ENCODE data around the gene BRICD5.

BRICD5 gene

DNA sequence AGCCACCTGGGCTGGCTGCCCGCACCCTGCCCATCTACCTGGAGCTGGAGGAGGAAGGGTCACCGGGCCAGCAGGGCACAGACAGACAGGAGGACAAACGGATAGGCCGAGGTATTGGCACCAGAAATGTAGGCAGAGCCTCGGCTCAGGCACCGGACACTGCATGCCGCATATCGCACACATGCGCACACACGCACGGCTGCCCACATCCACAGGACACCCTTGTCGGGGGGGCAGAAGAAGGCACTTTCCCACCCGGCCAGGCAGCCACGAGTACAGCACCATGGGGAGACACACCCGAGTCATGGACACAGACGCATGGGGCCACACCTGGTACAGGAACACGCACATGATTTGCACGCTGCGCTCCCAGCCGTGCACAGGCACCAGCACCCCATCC lies 28.7 kb downstream of the BRICD5 start:
- no peak for DNase-seq

DNA sequence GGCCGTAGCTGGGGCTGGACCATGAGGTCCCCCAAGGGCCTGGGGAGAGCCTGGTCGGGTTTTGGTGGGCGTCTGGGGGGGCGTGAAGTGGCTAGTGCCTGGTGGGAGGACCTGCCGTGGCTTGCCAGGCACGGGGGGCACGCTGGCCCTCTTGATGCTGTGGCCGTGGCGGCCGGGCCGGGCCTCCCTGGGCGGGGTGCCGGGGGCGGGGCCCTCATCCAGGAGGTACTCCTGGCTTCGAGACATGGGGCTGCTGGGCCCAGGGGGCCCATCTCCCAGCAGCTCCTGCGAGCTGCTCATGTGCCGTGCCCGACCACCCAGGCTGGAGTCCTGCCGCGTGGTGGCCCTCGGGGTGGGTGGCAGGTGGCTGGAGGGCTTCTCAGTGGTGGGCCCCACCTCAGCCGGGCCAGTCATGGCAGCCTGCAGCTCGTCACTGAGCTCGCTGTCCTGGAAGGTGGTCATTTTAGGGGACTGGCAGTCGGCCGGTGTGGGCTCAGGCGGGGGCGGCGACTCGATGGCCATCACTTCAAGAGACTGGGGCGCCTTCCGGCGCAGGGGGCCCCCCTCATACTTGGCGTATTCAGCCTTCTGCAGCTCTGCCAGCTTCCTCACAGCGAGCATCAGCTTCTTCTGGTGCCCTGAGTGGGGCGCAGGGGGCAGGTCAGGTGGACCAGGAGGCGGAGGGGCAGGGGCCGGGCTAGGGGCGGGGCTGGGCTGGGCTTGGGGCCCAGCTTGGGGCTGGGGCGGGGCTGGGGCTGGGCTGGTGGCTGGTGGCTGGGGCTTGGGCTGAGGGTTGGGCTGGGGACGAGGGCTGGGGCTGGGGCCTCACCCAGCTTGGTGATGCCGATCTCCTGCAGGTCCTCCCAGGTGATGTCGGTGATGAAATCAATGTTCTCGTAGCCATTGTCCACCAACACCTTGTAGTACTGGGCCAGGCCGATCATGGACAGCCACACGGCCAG lies 29.4 kb downstream of the BRICD5 start:
- DNase-seq = peak in 7 of 58 donors; percentile 17 to 56 (median 30)

- no peak for DNase-seq
Measured at GRCh38 chr16:2180461-2180860, 30.2 kb downstream of the BRICD5 start.

DNA sequence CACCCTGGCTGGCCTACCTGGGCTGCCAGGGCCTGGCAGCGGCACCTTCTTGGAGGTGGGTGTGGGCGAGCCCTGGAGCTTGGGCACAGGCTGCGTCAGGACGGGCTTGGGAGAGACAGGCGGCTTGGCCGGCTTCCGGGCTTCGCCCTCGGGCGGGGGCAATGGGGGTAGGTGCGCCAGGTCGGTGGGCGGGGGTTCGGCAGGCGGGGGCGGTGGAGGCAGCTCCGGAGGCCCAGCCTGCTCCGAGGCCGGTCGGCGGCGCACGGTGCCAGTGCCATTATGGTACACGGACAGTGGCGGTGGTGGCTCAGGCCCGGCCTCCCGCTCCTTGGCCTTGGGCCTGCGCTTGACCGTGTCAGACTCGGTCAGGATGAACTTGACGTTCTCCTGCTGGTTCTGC lies 31.1 kb downstream of the BRICD5 start:
- no peak for DNase-seq

DNA sequence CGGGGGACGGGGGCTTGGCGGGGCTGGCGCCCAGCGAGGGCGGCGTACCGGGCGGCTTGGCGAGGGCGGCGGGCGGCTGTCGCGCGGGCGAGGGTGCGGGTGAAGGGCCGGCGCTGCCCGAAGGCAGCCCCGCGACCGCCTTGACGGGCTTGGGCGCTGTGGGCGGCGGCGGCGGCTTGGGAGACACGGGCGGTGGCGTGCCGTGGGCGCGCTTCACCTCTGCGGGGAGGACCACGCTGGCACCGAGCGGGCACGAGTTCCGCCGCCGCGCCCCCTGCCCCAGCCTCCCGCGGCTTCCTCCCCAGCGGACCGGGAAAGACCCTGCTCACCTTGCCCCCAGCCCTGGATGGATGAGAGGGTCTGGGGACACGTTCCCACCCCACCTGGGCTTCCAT lies 31.6 kb downstream of the BRICD5 start:
- no peak for DNase-seq

DNA sequence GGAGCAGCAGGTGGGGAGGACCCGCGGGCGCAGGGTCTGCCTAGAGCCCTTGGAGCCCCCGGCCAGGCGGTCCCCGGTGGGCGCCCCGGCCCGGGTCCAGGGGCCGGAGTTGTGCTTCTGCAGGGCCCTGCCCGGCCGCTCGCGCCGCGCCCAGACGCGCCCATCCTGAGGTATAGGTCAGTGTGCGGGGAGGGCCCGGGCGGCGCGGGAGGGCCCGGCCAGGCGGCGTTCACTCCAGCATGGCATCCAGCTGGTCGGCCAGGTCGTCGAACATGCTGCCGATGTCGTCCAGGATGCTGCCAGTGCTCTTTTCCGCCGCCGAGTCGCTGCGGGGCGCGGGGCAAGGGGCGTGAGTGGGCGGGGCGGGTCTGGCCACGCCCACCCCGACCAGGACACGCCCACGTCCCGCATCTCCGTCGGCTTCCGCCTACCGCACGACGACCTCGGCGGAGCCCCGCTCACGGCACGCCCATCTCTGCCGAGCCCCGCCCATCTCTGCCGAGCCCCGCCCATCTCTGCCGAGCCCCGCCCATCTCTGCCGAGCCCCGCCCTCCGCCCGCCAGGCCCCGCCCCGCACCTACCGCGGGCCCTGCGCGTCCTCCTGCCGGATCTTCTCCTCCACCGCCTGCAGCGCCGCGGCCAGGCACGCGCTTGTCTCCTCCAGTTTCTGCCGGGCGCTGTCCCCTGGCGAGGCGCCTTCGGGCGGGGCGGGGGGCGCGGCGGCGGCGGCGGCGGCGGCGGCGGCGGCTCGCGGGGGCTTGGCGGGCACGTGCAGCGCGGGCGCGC lies 32.1 kb downstream of the BRICD5 start:
- peak in 2 of 58 donors; percentile 18 to 27 for DNase-seq

- DNase-seq = no peak
Measured at GRCh38 chr16:2177561-2177960, 33.1 kb downstream of the BRICD5 start.

DNA sequence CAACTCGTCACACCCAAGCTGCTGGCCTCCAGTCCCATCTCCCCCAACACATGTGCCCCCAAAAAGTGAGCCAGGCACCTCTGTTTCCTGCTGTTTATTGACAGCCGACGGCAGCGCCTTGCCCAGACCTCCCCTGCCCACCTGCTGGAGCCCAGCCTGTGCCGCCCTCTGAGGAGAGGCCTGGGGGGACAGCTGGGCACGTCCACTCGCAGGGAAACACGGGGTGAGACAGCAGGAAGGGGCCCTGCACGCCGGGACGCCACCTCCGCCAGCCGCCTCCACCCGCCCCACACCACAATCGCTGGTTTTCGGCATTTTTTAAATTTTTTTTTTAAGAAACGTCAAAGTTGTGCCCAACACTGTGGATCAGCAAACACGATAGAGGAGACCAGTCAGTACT lies 33.6 kb downstream of the BRICD5 start:
- no peak for DNase-seq

GRCh38 chr16:2176047-2176446 lies 34.6 kb downstream of the BRICD5 start:
- no peak for DNase-seq

DNA sequence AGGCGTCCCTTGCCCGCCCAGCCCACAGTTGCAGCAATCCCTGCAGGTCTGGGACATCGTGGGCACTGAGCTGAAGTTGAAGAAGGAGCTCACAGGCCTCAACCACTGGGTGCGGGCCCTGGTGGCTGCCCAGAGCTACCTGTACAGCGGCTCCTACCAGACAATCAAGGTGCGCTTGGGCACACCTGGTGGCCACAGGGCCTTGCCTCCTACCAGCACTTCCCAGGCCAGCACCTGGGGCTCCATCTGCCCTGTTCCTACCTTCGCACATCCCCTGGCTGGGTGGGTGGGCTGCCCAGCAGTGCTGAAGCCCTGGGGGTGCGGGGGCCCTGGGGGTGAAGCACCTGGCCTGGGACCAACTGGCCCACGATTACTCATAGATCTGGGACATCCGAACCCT lies 35.2 kb downstream of the BRICD5 start:
- DNase-seq = no peak

DNA sequence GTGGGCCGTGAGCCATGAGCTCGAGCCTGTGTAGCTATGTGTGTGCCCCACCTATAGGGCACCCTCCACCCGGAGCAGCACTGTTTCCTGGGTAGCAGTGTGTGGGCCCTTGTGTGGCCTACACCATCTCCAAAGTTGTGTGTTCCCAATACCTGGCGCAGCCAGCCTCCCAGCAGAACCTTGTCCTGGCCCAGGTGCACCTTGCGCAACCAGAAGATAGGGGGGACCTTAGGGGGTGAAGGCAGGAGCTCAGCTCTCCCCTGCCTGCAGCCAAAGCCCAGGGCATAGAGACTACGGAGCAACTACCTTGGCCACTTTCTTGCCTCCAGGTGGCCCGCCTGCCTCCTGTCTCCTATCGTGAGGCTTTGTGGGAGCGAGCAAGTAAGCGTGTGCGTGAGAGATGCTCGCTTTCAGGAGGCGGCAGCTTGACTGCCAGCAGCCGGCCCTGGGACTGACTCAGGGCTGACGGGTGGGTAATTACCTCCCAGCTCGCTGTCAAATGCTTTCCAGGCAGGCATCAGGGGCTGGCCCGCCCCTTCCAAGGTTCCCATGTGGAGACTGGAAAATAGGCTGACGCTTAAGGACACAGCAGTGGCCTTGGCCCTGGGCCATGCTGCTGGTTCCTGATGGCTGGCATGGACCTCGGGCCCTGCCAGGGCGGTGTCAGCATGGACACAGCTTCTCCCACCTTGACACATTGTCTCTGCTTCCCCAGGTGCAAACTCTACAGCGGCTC lies 36.1 kb downstream of the BRICD5 start:
- DNase-seq = peak in 12 of 58 donors; percentile 15 to 75 (median 29)

GRCh38 chr16:2173916-2174315 lies 36.7 kb downstream of the BRICD5 start:
- DNase-seq = no peak

DNA sequence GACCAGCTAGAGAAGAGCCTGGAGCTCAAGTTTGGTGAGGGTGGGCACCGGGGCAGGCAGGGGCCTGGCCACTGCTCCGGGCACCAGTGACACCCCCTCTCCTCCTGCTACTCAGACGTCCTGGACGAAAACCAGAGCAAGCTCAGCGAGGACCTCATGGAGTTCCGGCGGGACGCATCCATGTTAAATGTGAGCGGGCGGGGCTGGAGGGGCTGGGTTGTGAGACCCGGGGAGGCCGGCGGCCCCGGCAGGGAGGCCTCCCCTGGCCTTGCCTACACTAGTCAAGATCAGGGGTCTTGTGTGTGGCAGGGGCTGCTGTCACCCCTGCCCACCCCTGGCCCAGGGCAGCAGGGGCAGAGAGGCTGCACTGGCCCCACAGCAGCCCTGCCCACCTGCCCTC lies 37.3 kb downstream of the BRICD5 start:
- no peak for DNase-seq

GRCh38 chr16:2172688-2173335 lies 37.9 kb downstream of the BRICD5 start:
- DNase-seq = no peak

- no peak for DNase-seq
Measured at GRCh38 chr16:2171601-2172178, 39.0 kb downstream of the BRICD5 start.

GRCh38 chr16:2170587-2171435 lies 39.9 kb downstream of the BRICD5 start:
- no peak for DNase-seq

- no peak for DNase-seq
Measured at GRCh38 chr16:2170080-2170479, 40.6 kb downstream of the BRICD5 start.

DNA sequence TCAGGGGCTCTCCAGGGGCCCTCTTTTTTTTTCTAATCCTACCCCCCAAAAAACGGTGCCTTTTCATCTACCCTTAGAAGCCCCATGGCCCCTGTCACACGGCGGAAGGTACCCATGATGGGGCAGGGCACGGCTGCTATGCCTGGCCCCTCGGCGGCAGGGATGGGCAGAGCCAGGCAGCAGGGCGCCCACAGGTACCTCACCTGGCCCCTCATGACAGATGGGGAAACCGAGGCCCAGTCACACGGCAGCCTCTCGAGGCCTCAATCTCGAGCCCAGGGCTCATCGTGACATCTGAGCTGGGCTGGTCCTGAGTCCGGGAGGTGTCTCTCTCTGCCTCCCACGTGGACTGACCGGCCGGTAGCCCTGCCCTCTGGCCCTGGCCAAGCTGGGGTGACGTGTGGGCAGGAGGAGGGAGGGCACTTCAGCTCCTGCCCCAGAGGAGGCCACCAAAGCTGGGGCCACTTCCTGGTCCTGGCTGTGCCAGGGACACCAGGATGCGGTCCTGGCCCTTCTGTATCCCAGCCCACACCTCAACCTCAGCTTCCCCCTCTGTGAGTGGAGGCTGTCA lies 43.5 kb downstream of the BRICD5 start:
- DNase-seq = no peak

Data from anterior cingulate cortex (tissue), 58 donors.